Mucosa of stomach (tissue), 1 donor: ENCODE results near the gene SLC22A4.

Experiments used
- H3K27me3 ChIP-seq: one replicate; pipeline ENCODE4 v1.7.0; 2013; ENCODE audit warnings: mild to moderate bottlenecking, low read length; ENCODE audit not compliant: control insufficient read depth, insufficient read depth
- H3K36me3 ChIP-seq: one replicate; pipeline ENCODE4 v1.7.0; 2013; ENCODE audit warnings: low read length; ENCODE audit not compliant: control insufficient read depth, insufficient read depth
- H3K4me1 ChIP-seq: one replicate; pipeline ENCODE4 v1.7.0; 2013; ENCODE audit warnings: mild to moderate bottlenecking, low read length; ENCODE audit not compliant: control insufficient read depth, insufficient read depth
- H3K4me3 ChIP-seq: one replicate; pipeline ENCODE4 v1.7.0; 2013; ENCODE audit warnings: low read length
- H3K9ac ChIP-seq: one replicate; pipeline ENCODE4 v1.7.0; 2013; ENCODE audit warnings: mild to moderate bottlenecking, low read length, moderate library complexity
- H3K9me3 ChIP-seq: one replicate; pipeline ENCODE4 v1.7.0; 2013; ENCODE audit warnings: mild to moderate bottlenecking, low read length, moderate library complexity; ENCODE audit not compliant: control insufficient read depth
- donor health status: Pancreatic carcinoma.

SLC22A4 gene

GRCh38 chr5:132384506-132385050 lies 90.4 kb downstream of the SLC22A4 start:
- Histone ChIP-seq H3K4me1 (peaks cover 52% of the 10 kb centered on the region), H3K9ac (no peak overlapping the region), H3K36me3 (peaks cover 7% of the 10 kb centered on the region), H3K9me3 (no peaks in the 10 kb centered on the region), H3K27me3 (no peaks in the 10 kb centered on the region), H3K4me3 (no peak overlapping the region)

GRCh38 chr5:132385326-132386105 lies 91.3 kb downstream of the SLC22A4 start:
- peak overlapping the region; percentile 27 for H3K9ac ChIP-seq
- H3K27me3 ChIP-seq: no peaks in the 10 kb centered on the region
- no peaks in the 10 kb centered on the region for H3K9me3 ChIP-seq
- peaks cover 7% of the 10 kb centered on the region for H3K36me3 ChIP-seq
- peaks cover 60% of the 10 kb centered on the region for H3K4me1 ChIP-seq
- H3K4me3 ChIP-seq: no peak overlapping the region

- Histone ChIP-seq H3K36me3 (peaks cover 7% of the 10 kb centered on the region), H3K9ac (peak overlapping the region; percentile 22), H3K27me3 (no peaks in the 10 kb centered on the region), H3K9me3 (no peaks in the 10 kb centered on the region), H3K4me3 (no peak overlapping the region), H3K4me1 (peaks cover 71% of the 10 kb centered on the region)
Measured at GRCh38 chr5:132386644-132387286, 92.6 kb downstream of the SLC22A4 start.

- peaks cover 71% of the 10 kb centered on the region for H3K4me1 ChIP-seq
- H3K9me3 ChIP-seq: no peaks in the 10 kb centered on the region
- peak overlapping the region; percentile 61 for H3K9ac ChIP-seq
- peaks cover 7% of the 10 kb centered on the region for H3K36me3 ChIP-seq
- H3K4me3 ChIP-seq: peak overlapping the region; percentile 50
- H3K27me3 ChIP-seq: no peaks in the 10 kb centered on the region
Measured at GRCh38 chr5:132387640-132388117, 93.5 kb downstream of the SLC22A4 start.

GRCh38 chr5:132388244-132389050 lies 94.3 kb downstream of the SLC22A4 start:
- Histone ChIP-seq H3K9me3 (no peaks in the 10 kb centered on the region), H3K9ac (peak overlapping the region; percentile 61), H3K4me1 (peaks cover 71% of the 10 kb centered on the region), H3K27me3 (no peaks in the 10 kb centered on the region), H3K4me3 (no peak overlapping the region), H3K36me3 (peaks cover 10% of the 10 kb centered on the region)

GRCh38 chr5:132389051-132389331 lies 94.8 kb downstream of the SLC22A4 start:
- Histone ChIP-seq H3K9me3 (no peaks in the 10 kb centered on the region), H3K4me1 (peaks cover 70% of the 10 kb centered on the region), H3K36me3 (peaks cover 14% of the 10 kb centered on the region), H3K9ac (peak overlapping the region; percentile 61), H3K27me3 (no peaks in the 10 kb centered on the region), H3K4me3 (no peak overlapping the region)

- H3K4me1 ChIP-seq: peaks cover 64% of the 10 kb centered on the region
- H3K9me3 ChIP-seq: no peaks in the 10 kb centered on the region
- H3K9ac ChIP-seq: no peak overlapping the region
Measured at GRCh38 chr5:132389585-132390286, 95.5 kb downstream of the SLC22A4 start.

GRCh38 chr5:132391247-132391646 lies 97.1 kb downstream of the SLC22A4 start:
- Histone ChIP-seq H3K9ac (no peak overlapping the region), H3K36me3 (peaks cover 20% of the 10 kb centered on the region), H3K4me3 (no peak overlapping the region), H3K4me1 (peaks cover 50% of the 10 kb centered on the region), H3K9me3 (no peaks in the 10 kb centered on the region), H3K27me3 (no peaks in the 10 kb centered on the region)

More at GRCh38 chr5:132389585-132390286, 95.5 kb downstream of the SLC22A4 start:
- no peak overlapping the region for H3K4me3 ChIP-seq
- H3K36me3 ChIP-seq: peaks cover 20% of the 10 kb centered on the region
- H3K27me3 ChIP-seq: no peaks in the 10 kb centered on the region

GRCh38 chr5:132391870-132392269 lies 97.7 kb downstream of the SLC22A4 start:
- H3K4me1 ChIP-seq: peaks cover 44% of the 10 kb centered on the region
- H3K36me3 ChIP-seq: peaks cover 20% of the 10 kb centered on the region
- H3K4me3 ChIP-seq: no peak overlapping the region
- no peak overlapping the region for H3K9ac ChIP-seq
- H3K27me3 ChIP-seq: no peaks in the 10 kb centered on the region
- no peaks in the 10 kb centered on the region for H3K9me3 ChIP-seq

- Histone ChIP-seq H3K36me3 (peaks cover 20% of the 10 kb centered on the region), H3K4me1 (peaks cover 41% of the 10 kb centered on the region)
Measured at GRCh38 chr5:132392411-132392810, 98.2 kb downstream of the SLC22A4 start.

GRCh38 chr5:132392978-132393825 lies 99.0 kb downstream of the SLC22A4 start:
- no peak overlapping the region for H3K4me3 ChIP-seq
- H3K4me1 ChIP-seq: peaks cover 39% of the 10 kb centered on the region
- H3K9ac ChIP-seq: no peak overlapping the region
- no peaks in the 10 kb centered on the region for H3K27me3 ChIP-seq
- no peaks in the 10 kb centered on the region for H3K9me3 ChIP-seq
- H3K36me3 ChIP-seq: peaks cover 20% of the 10 kb centered on the region

More at GRCh38 chr5:132392411-132392810, 98.2 kb downstream of the SLC22A4 start:
- no peak overlapping the region for H3K9ac ChIP-seq
- H3K9me3 ChIP-seq: no peaks in the 10 kb centered on the region
- no peaks in the 10 kb centered on the region for H3K27me3 ChIP-seq
- H3K4me3 ChIP-seq: no peak overlapping the region
